ENCODE results near the gene C1orf74. TPM values are rescaled to one million over a fixed set of nuclear protein-coding genes. Genes with fewer than 3 reads are reported as not detected.

C1orf74 gene
- polyA plus RNA-seq, 1 donor from 2014 or later: 0.78 TPM

DNA sequence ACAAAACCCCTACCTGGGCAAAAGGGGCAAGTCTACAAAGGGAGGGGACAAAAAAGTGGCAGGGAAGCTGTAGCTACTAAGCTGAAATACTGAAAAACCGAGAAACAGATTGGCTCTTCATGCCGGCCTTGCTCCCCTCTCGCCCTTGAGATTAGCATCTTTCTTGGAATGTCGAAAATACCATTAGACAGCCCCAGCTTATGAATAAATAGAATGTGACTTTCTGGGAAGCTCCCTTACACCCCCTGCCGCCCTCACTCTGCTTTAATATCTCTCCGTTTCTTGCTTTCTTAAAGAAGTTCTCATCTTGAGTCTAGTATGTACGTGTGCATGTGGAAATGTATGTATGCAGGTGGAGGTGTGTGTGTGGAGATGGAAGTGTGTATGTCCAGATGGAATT, 14.4 kb downstream of the C1orf74 start:
- Mint-ChIP-seq H3K4me1 (peaks cover 19 to 43% (median 41%) of the 10 kb centered on the region in 3 donors), H3K27ac (no peak overlapping the region), H3K4me3 (no peak overlapping the region), H3K9me3 (no peaks in the 10 kb centered on the region), H3K27me3 (no peaks in the 10 kb centered on the region), H3K36me3 (peaks cover 21% of the 10 kb centered on the region)

- Mint-ChIP-seq H3K9me3 (no peaks in the 10 kb centered on the region), H3K4me3 (no peak overlapping the region), H3K36me3 (peaks cover 18% of the 10 kb centered on the region), H3K27ac (no peak overlapping the region), H3K27me3 (no peaks in the 10 kb centered on the region), H3K4me1 (peaks cover 21 to 37% (median 36%) of the 10 kb centered on the region in 3 donors)
Observed at GRCh38 chr1:209769171-209769904, 15.0 kb downstream of the C1orf74 start.

DNA sequence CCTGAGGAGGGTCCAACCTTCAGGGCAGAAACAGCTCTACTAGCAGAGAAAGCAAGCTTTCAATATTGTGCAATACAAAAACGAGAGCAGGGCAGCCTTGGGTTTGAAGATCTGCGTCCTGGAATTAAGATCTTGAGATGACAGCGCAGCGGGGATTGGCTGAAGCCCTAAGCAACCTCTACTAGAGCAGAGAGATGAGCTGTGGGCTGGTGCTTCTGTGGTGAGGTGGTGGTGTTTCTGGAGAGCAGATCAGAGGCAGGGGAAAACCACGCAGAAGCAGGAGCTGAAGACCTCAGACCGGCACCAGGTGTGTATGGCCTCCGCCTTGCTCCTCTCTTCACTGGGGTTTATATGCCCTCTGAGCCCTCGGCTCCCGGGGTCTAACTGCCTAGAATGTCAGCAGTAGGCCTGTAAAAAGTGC, 16.0 kb downstream of the C1orf74 start:
- no peaks in the 10 kb centered on the region for H3K9me3 Mint-ChIP-seq
- H3K27ac Mint-ChIP-seq: no peak overlapping the region
- no peak overlapping the region for H3K4me3 Mint-ChIP-seq
- peaks cover 18% of the 10 kb centered on the region for H3K36me3 Mint-ChIP-seq
- H3K27me3 Mint-ChIP-seq: no peaks in the 10 kb centered on the region
- H3K4me1 Mint-ChIP-seq: peaks cover 23 to 28% (median 28%) of the 10 kb centered on the region in 3 donors

DNA sequence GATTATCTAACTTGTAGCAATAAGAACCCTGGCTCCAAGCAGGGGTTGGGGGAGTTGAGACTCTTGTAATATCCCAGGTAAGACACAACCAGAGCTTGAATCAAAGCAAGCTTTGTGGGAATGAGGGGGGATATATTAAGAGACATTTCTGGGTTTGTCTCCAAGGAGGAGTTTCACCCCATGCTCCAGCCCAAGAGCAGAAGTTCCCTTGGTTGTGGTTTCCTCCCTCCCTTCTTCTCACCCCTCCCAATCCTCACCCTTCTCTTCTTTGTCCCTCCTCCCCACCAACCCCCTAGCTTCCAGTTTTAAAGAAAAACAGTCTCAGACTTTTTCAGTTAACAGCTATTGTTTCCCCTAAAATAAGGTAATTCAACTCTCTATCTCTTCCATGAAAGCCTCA, 16.7 kb downstream of the C1orf74 start:
- Mint-ChIP-seq H3K27ac (no peak overlapping the region), H3K4me1 (peaks cover 23 to 25% (median 25%) of the 10 kb centered on the region in 3 donors), H3K4me3 (no peak overlapping the region), H3K36me3 (peaks cover 20% of the 10 kb centered on the region), H3K9me3 (no peaks in the 10 kb centered on the region), H3K27me3 (no peaks in the 10 kb centered on the region)

- Mint-ChIP-seq H3K4me1 (peaks cover 23 to 25% (median 25%) of the 10 kb centered on the region in 3 donors), H3K27ac (no peak overlapping the region), H3K4me3 (peak overlapping the region in 1 of 4 donors; percentile 25), H3K27me3 (no peaks in the 10 kb centered on the region), H3K9me3 (no peaks in the 10 kb centered on the region), H3K36me3 (peaks cover 20% of the 10 kb centered on the region)
Observed at GRCh38 chr1:209767096-209767495, 17.3 kb downstream of the C1orf74 start.

- H3K9me3 Mint-ChIP-seq: no peaks in the 10 kb centered on the region
- H3K4me3 Mint-ChIP-seq: peak overlapping the region in 2 of 4 donors; percentile 10 to 57
- H3K27ac Mint-ChIP-seq: peak overlapping the region; percentile 63 to 89 (median 86)
- H3K36me3 Mint-ChIP-seq: peaks cover 20% of the 10 kb centered on the region
- H3K27me3 Mint-ChIP-seq: no peaks in the 10 kb centered on the region
- H3K4me1 Mint-ChIP-seq: peaks cover 26 to 33% (median 32%) of the 10 kb centered on the region in 3 donors
Observed at GRCh38 chr1:209766051-209766450, 18.3 kb downstream of the C1orf74 start.

- no peaks in the 10 kb centered on the region for H3K27me3 Mint-ChIP-seq
- H3K9me3 Mint-ChIP-seq: no peaks in the 10 kb centered on the region
- peaks cover 15% of the 10 kb centered on the region for H3K36me3 Mint-ChIP-seq
- H3K27ac Mint-ChIP-seq: peak overlapping the region in 2 of 3 donors; percentile 27 to 72
- peak overlapping the region in 2 of 4 donors; percentile 57 to 79 for H3K4me3 Mint-ChIP-seq
- peaks cover 31 to 51% (median 32%) of the 10 kb centered on the region in 3 donors for H3K4me1 Mint-ChIP-seq
Observed at GRCh38 chr1:209761011-209761635, 23.2 kb downstream of the C1orf74 start.

GRCh38 chr1:209759829-209760359, 24.5 kb downstream of the C1orf74 start:
- H3K36me3 Mint-ChIP-seq: peaks cover 12% of the 10 kb centered on the region
- H3K9me3 Mint-ChIP-seq: no peaks in the 10 kb centered on the region
- no peak overlapping the region for H3K4me3 Mint-ChIP-seq
- peaks cover 39 to 54% (median 40%) of the 10 kb centered on the region in 3 donors for H3K4me1 Mint-ChIP-seq
- H3K27ac Mint-ChIP-seq: peak overlapping the region in 1 of 3 donors; percentile 63
- no peaks in the 10 kb centered on the region for H3K27me3 Mint-ChIP-seq

DNA sequence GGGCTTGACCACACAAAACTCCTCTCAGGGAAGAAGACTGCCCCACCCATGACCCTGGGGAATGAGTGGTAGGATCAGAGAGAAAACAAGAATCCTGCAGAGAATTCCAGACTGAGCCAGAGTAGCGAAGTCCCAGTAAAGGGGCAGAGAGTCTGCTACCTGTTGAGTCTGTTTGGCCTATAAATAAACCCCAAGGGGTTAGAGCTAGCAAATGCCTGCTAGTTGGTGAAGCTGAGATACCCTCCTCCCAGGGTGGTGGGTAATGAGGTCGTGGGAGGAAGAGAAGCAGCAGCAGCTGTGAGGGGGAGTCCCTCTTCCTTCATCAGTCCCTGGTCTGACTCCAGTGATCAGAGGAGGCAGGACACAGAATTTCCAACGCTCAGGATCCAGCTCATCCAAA, 26.0 kb downstream of the C1orf74 start:
- Mint-ChIP-seq H3K27me3 (no peaks in the 10 kb centered on the region), H3K36me3 (peaks cover 9% of the 10 kb centered on the region), H3K9me3 (no peaks in the 10 kb centered on the region), H3K4me3 (peak overlapping the region; percentile 89 to 97 (median 93)), H3K4me1 (peaks cover 39 to 53% (median 40%) of the 10 kb centered on the region in 3 donors), H3K27ac (peak overlapping the region in 2 of 3 donors; percentile 80 to 83)

GRCh38 chr1:209756615-209757445, 27.5 kb downstream of the C1orf74 start:
- Mint-ChIP-seq H3K4me3 (peak overlapping the region; percentile 89 to 97 (median 93)), H3K36me3 (peaks cover 5% of the 10 kb centered on the region), H3K27me3 (no peaks in the 10 kb centered on the region), H3K9me3 (no peaks in the 10 kb centered on the region), H3K27ac (peak overlapping the region; percentile 67 to 94 (median 81)), H3K4me1 (peaks cover 43 to 57% (median 45%) of the 10 kb centered on the region in 3 donors)

- Mint-ChIP-seq H3K4me3 (peak within 1 kb of the TSS; percentile 89 to 97 (median 93)), H3K27me3 (no peaks in the 10 kb centered on the region), H3K27ac (peak within 1 kb of the TSS; percentile 67 to 94 (median 81)), H3K4me1 (peaks cover 42 to 59% (median 49%) of the 10 kb centered on the region in 3 donors), H3K36me3 (peaks cover 5% of the 10 kb centered on the region), H3K9me3 (no peaks in the 10 kb centered on the region)
Observed at GRCh38 chr1:209755926-209756614, 28.3 kb downstream of the C1orf74 start, which contains the start of gene TRAF3IP3. Gene TRAF3IP3, plus strand, starts transcription at chr1:209756053. Its CDS starts 3,987 bp downstream, at chr1:209760040.

GRCh38 chr1:209755256-209755655, 29.1 kb downstream of the C1orf74 start:
- peak overlapping the region; percentile 54 to 97 (median 91) for H3K4me3 Mint-ChIP-seq
- H3K9me3 Mint-ChIP-seq: no peaks in the 10 kb centered on the region
- H3K4me1 Mint-ChIP-seq: peaks cover 39 to 58% (median 49%) of the 10 kb centered on the region in 3 donors
- H3K36me3 Mint-ChIP-seq: peaks cover 5% of the 10 kb centered on the region
- no peaks in the 10 kb centered on the region for H3K27me3 Mint-ChIP-seq
- peak overlapping the region; percentile 67 to 94 (median 81) for H3K27ac Mint-ChIP-seq

- Mint-ChIP-seq H3K36me3 (no peaks in the 10 kb centered on the region), H3K4me3 (no peak overlapping the region), H3K9me3 (no peaks in the 10 kb centered on the region), H3K27me3 (no peaks in the 10 kb centered on the region), H3K27ac (no peak overlapping the region), H3K4me1 (peaks cover 38 to 45% (median 43%) of the 10 kb centered on the region in 3 donors)
Observed at GRCh38 chr1:209752890-209753289, 31.5 kb downstream of the C1orf74 start.
